GM12873 (cell line): Measurements from ENCODE around the gene RNF227.

Experiments used
- CTCF ChIP-seq: IDR thresholded peaks from 2 replicates; pipeline ENCODE4 v1.5.1; 2012; ENCODE audit warnings: low read depth, mild to moderate bottlenecking, moderate library complexity, low read length, control low read depth; ENCODE audit not compliant: insufficient read depth; ENCODE audit errors: missing control alignments

The RNF227 gene

GRCh38 chr17:7940034-7940433 lies 23.9 kb upstream of the RNF227 start:
- TF ChIP-seq CTCF, result no peak

GRCh38 chr17:7935859-7936258 lies 19.8 kb upstream of the RNF227 start:
- TF ChIP-seq CTCF, result no peak

GRCh38 chr17:7932949-7933348 lies 16.9 kb upstream of the RNF227 start:
- peak; percentile 29 for TF ChIP-seq CTCF

GRCh38 chr17:7932483-7932891 lies 16.4 kb upstream of the RNF227 start:
- TF ChIP-seq CTCF, result no peak

GRCh38 chr17:7931709-7932482 lies 15.8 kb upstream of the RNF227 start, which contains the start of the genes CNTROB and TRAPPC1:
Gene CNTROB, plus strand, starts transcription at chr17:7932206. Its CDS starts 874 bp downstream, at chr17:7933080.
Gene TRAPPC1, minus strand, starts transcription at chr17:7931946. Its CDS starts 117 bp downstream, at chr17:7931829.
- TF ChIP-seq CTCF, result no peak

- TF ChIP-seq CTCF, result no peak
Measured at GRCh38 chr17:7930841-7931631, 14.9 kb upstream of the RNF227 start.
